GM18520 (cell line): Measurements from ENCODE around the gene CRACR2A.

Experiments used
- ATAC-seq: cut with Tn5 transposase; IDR thresholded peaks from one replicate; pipeline ENCODE4 v1.9.1; 2021; ENCODE audit not compliant: unreplicated experiment

Gene CRACR2A

DNA sequence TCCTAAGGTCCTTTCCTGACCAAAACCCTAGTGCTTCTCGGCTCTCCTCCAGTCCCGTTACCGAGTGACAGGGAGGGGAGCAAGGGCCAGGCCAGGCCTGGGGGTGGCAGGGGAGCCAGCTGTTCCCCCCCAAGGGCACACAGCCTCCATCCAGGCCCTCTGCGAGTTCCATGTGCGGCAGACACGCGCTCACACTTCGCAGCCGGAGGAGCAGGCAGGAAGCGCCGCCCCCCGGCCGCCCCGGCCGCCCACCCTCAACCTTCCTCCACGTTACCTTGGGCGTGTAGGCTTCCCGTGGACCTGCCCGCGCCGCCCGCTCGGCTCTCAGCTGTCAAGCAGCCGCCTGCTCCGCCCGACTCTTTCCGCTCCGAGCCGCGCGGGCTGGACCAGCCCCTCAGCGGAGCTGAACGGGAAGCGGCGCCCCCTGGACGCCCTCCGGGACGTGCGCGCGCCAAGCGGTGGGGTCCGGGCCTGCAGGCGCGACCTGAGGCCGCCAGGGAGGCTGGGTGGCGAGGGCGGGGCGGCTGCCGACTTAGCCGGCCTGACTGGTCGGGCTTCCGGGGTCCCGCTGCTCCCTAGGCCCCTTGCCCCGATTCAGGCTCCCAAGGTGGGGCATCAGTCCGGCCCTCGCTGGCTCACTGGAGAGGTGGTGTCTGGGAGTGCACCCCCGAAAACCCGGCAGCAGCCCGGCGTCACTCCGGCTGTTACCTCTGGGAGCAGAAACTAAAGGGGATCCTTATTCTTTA lies at the start of gene CRACR2A:
Gene CRACR2A, minus strand, starts transcription at position 369 of the 746 bp plus-strand sequence. CDS start 56,110 bp downstream, outside the sequence.
- peak; percentile 70 for ATAC-seq

- ATAC-seq = no peak
Measured at GRCh38 chr12:3797531-3798048, 44.7 kb upstream of the CRACR2A start.

GRCh38 chr12:3795492-3796133 lies 42.7 kb upstream of the CRACR2A start:
- ATAC-seq = no peak

GRCh38 chr12:3795066-3795465 lies 42.2 kb upstream of the CRACR2A start:
- ATAC-seq = no peak

- ATAC-seq = no peak
Measured at GRCh38 chr12:3792623-3793288, 39.8 kb upstream of the CRACR2A start.

- ATAC-seq = no peak
Measured at GRCh38 chr12:3791256-3791874, 38.5 kb upstream of the CRACR2A start.

- no peak for ATAC-seq
Measured at GRCh38 chr12:3790642-3791041, 37.7 kb upstream of the CRACR2A start.

DNA sequence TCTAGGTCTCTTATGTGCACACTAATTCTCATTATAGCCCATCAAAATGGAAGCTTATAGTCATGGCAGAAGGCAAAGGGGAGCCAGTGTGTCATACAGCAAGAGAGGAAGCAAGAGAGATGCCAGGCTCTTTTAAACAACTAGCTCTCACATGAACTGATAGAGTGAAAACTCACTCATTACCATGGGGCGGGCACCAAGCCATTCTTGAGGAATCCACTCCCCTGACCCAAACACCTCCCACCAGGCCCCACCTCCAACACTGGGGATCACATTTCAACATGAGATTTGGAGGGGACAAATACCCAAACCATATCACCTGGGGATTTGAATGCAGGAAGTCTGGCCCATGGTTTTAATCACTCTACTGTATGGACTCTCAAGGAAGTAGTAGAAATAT lies 36.9 kb upstream of the CRACR2A start:
- no peak for ATAC-seq

GRCh38 chr12:3777206-3777809 lies 24.4 kb upstream of the CRACR2A start:
- ATAC-seq = no peak

GRCh38 chr12:3775385-3776035 lies 22.6 kb upstream of the CRACR2A start:
- no peak for ATAC-seq

DNA sequence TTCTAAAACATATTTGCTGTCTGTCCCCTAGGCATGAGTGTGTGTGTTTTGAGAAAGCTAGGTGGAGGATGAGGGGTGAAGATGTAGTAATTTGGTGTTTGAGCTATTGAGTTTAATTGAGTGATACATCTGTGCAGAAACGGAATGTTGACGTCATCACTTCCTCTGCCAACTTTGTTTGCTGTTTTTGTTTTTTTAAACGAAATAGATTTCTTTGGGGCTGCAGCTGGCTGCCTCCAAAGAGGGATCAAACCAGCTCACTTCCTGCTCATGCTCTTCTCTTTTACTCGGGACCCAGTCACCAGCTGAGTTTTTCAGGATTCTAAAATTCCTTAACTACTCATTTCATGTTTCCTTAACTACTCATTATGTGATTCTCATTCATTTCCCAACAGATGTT lies 19.5 kb upstream of the CRACR2A start:
- ATAC-seq = no peak

DNA sequence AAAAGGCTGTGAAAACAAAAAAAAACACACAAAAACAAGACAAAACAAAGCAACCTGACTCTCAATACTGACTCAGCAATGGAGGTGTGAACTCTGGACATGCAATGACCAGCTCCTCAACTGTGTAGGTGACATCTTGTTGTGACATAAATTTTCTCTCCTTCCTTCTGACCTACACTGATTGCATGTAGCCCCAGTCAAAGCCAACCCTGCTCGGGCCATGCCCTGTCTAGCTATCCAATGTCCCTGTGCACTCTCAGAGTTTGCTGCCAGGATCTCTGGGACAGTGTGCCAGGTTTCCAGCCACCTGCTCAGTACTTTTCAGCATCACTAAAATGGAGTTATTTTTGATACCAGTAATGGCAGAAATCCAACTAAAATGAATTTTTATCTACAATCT lies 18.9 kb upstream of the CRACR2A start:
- ATAC-seq = no peak

DNA sequence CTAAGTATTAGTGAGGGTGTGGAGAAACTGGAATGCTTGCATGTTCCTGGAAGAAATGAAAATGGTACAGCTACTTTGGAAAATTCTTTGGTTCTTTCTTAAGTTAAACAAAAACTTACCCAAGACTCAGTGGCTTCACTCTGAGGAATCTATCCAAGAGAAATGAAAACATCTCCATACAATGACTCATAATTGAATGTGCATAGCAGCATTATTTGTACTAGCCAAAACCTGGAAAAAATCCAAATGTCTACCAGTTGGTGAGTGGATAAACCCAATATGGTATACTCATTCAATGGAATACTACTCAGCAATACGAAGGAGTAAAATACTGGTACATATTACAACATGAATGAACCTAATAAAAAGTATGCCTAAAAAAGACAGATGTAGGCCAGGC lies 18.0 kb upstream of the CRACR2A start:
- ATAC-seq = no peak

DNA sequence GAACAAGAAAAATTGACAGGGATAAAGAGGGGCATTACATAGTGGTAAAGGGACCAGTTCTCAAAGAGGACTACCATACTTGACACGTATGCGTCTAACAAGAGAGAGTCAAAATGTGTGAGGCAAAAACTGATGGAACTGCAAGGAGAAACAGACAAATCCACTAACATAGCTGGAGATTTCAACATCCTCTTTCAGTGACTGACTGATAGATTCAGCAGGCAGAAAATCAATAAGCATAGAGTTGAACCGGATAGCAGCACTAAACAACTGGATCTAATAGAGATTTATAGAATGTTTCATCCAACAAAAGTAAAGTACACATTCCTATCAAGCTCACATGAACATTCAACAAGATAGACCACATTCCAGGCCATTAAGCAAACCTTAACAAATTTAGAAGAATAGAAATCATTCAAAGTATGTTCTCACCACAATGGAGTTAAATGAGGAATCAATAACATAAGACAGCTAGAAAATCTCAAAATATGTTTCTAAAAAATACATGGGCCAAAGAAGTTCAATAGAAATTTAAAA lies 16.1 kb upstream of the CRACR2A start:
- ATAC-seq = no peak

- ATAC-seq = no peak
Measured at GRCh38 chr12:3761116-3761735, 8.3 kb upstream of the CRACR2A start.

GRCh38 chr12:3759878-3760277 lies 7.0 kb upstream of the CRACR2A start:
- ATAC-seq = no peak

GRCh38 chr12:3757261-3757660 lies 4.4 kb upstream of the CRACR2A start:
- ATAC-seq = no peak

DNA sequence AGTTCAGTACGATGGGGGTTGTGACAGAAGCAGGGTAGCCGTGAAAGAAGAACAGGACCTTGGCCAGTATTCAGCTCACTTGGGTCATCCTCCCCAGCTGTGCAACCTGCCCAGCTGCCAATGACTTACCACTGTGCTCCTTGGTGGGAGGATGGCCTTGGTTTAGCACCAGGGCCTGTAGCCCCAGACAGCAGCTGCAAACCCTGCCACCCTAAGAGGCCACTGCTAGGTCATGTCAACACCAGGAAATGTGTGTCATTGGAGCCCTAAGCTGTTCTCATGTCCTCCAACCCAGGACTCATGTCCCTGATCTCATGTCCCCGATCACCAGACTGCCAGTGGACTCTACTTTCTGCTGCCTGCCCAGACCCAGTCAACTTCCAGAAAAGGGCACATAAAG lies 3.0 kb upstream of the CRACR2A start:
- no peak for ATAC-seq

GRCh38 chr12:3753544-3754284 lies 805 bp upstream of the CRACR2A start:
- ATAC-seq = no peak
